HG02970 (cell line): ENCODE measurements around the gene SPEM3.

Source experiments
- ATAC-seq: cut with Tn5 transposase; IDR thresholded peaks from one replicate; pipeline ENCODE4 v1.9.1; 2021; ENCODE audit warnings: mild to moderate bottlenecking, moderate library complexity, moderate number of reproducible peaks; ENCODE audit not compliant: unreplicated experiment, low FRiP score

Gene SPEM3

GRCh38 chr17:7419819-7420610 is 8.6 kb upstream of the SPEM3 start, which contains the start of gene SPEM1:
Gene SPEM1 (plus strand): TSS chr17:7420324. CDS start chr17:7420385, 61 bp downstream.
- ATAC-seq: no peak

DNA sequence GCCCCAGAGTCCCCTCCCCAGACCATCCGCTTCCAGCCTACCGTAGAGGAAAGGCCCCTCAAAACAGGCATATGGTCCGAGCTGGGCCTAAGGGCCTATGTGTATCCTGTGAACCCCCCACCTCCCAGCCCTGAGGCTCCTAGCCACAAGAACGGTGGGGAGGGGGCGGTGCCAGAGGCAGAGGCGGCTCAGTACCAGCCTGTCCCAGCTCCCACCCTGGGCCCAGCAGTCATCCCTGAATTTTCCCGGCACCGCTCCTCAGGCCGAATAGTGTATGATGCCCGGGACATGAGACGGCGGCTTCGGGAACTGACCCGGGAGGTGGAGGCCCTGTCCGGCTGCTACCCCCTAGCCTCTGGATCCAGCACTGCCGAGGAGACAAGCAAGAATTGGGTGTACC is 7.5 kb upstream of the SPEM3 start:
- no peak for ATAC-seq

DNA sequence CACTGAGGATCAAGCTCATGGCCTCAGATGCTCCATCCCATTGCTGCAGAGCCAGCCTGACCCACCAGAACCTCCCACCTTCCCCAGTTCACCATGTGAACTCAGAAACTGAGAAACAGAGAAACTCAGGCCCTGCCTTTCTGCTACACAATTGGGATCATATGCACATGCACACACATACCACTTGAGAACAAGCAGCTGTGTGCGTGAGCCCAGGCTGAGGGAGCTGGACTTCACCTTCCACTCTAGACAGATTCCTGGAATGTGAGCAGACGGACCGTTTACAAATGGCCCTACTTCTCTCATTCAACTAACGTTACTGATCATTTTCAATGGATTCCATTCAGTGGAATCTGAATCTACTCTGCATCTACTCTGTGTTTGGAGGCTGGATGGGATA is 5.0 kb upstream of the SPEM3 start:
- ATAC-seq: no peak

DNA sequence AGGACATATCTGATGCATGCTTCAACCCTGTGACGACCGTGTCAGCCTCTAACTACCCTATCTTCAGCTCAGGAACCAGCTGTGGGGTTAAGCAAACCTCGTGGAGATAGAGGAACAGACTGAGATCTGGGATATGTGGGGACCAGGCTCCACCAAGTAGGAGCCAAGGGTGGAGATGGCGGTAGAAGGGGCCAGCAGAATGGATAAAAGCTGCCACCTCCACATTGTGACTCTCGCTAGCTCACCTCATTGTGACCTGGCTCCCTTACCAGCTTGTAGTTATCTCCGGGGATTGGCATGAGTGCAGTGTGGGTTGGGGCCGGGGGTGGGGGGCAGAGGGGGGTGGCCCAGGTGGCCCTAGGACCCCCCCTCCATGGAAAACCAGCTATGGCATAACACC is 3.3 kb upstream of the SPEM3 start, which contains the start of gene SPEM2:
TSS of gene SPEM2 (plus strand) at position 301 of the 400 bp plus-strand sequence. CDS start at position 374, 73 bp downstream.
- no peak for ATAC-seq

DNA sequence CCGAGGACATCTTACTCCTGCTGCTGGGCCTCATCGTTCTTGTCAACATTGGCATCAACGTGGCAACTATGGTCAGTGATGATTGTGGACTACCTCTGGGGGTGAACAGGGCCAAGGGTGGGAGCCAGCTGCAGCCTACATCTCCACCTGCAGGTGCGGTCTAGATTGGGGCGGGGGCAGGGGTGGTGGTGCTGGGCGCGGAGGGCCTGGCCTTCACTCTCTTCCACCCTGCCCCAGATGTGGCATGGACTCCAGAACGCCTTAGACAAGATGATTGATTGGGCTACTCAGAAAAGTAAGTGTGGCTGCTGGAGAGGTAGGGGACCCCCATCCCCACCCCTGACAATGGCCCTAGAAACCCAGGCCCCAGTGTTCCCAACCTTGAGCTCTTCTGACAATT is 2.9 kb upstream of the SPEM3 start:
- ATAC-seq: no peak

DNA sequence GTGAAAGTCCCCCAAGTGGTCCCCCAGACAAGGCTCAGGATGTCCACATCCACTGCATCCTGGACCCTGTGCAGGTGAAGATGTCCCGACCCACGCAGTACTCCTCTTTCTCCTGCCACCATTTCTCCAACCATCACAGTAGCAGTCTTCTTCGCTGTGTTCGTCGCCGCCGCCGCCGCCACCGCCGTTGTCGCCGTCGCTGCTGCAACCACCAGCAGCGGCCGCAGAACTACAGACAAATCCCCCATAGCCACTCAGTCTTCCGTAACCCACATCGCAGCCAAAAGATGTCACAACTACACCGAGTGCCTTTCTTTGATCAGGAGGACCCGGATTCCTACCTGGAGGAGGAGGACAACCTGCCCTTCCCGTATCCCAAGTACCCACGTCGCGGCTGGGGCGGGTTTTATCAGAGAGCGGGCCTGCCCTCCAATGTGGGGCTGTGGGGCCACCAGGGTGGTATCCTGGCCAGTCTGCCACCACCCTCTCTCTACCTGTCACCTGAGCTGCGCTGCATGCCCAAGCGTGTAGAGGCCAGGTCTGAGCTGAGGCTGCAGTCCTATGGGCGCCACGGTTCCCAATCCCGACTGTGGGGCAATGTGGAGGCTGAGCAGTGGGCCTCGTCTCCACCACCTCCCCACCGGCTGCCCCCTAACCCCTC is 2.3 kb upstream of the SPEM3 start:
- ATAC-seq: no peak

DNA sequence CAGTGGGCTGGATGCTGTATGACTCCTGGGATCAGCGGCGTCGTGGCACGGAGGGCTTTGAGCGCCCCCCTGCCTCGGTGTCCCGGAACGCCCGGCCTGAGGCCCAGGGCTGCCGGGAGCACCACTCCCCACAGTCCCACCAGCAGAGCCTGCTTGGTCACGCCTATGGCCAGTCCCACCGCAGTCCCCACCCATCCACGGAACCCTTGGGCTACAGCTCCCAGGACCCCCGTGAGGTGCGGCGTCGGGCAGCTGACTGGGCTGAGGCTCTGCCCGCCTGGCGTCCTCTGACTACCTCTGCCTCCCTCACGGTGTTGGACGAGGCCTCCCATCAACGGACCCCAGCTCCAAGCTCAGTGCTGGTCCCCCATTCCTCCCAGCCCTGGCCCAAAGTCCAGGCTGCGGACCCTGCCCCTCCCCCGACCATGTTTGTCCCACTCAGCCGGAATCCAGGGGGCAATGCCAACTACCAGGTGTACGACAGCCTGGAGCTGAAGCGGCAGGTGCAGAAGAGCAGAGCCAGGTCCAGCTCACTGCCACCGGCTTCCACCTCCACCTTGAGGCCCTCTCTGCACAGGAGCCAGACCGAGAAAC is 1.7 kb upstream of the SPEM3 start:
- no peak for ATAC-seq

- ATAC-seq: no peak
Measured at GRCh38 chr17:7427549-7427948, 1.1 kb upstream of the SPEM3 start.

GRCh38 chr17:7429722-7430121 is 1.1 kb downstream of the SPEM3 start:
- no peak for ATAC-seq

DNA sequence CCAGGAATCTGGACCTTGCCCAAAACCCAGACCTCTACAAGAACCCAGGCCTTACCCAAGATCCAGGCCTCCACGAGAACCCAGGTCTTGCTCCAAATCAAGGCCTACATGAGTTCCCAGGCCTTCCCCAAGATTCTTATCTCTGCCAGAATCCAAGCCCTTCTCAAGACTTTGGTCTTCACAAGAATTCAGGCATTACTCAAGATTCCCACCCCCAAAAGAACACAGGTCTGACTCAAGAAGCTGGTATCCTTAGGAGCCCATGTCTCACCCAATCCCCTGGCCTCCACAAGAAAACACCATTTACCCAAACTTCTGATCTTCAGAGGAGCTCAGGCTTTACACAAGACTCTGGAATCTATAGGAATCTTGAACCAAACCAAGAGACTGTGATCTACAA is 2.6 kb downstream of the SPEM3 start:
- ATAC-seq: no peak

GRCh38 chr17:7432296-7432695 is 3.6 kb downstream of the SPEM3 start:
- ATAC-seq: no peak

- peak; percentile 19 for ATAC-seq
Measured at GRCh38 chr17:7435676-7436555, 7.3 kb downstream of the SPEM3 start.

- no peak for ATAC-seq
Measured at GRCh38 chr17:7436556-7437368, 8.1 kb downstream of the SPEM3 start.

GRCh38 chr17:7437369-7437863 is 8.8 kb downstream of the SPEM3 start:
- no peak for ATAC-seq

DNA sequence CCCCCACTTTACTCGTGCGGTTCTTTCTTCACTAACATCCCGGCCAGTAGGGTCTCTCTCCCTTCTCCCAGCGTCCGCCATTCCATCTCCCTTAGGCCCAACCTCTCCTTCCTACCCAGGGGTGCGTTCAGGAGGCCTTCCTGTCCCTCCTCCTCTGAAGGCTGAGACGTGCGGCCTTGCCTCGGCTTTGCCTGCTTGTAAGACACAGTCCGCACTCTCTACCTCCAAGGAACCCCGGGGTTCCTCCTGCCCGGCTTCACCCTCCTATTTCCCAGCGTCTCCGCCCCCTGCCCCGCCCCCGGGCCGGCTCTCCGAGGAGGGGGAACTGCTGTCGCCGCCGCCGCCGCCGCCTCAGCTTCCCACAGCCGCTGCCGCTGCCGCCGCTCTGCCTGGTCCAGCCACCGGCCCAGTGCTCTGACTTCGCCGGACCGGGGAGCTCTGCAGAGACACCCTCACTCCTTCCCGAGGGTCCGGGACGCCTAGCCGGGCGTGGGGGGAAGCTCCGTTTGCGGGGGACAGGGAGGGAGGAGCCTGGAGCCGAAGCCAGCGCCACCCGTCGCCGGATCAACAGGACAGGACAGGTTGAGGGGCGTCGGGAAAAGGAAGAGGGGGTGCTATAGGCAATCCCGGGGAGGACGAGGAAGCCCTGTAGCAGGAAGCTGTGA is 9.4 kb downstream of the SPEM3 start:
- no peak for ATAC-seq

- ATAC-seq: no peak
Measured at GRCh38 chr17:7438656-7439460, 10.2 kb downstream of the SPEM3 start.

- no peak for ATAC-seq
Measured at GRCh38 chr17:7439462-7440112, 10.9 kb downstream of the SPEM3 start, which contains the start of gene FGF11. Gene FGF11 (plus strand): TSS chr17:7439512. CDS start chr17:7439621, 109 bp downstream.
